ENCODE data around the gene NRXN2.

DNA sequence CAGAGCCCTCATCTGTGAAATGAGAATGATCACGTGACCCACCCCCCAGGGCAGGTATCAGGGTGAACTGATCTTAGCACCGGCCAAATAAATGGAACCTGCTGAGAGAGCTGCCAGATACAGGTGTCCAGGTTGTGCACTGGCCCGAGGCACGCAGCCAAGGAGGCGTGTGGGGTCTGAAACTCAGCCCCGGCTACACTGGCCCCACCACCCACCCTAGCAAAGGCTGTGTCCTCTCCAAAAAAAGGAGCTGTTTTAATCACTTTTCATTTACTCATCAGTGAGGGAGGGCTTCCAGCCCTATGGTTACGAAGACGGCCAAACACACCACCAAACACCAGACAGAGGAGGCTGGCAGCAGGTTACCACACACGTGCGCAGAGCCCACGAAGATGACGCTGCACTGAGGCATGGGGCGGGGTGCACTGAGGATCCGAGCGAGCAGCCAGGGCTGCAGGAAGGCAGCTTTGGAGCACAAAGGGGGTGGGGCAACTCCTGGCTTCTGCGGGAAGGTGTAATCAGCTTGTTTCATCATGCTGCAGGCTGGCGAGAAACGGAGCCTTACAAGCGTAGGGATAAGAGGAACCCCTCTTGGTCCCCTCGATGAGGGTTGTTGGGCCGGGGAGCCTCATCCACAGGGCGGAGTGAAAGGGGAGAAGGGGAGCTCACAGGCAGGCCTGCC is 151.4 kb downstream of the NRXN2 start:
- TF ChIP-seq CTCF (IDR thresholded peaks at IDR 0.05; ENCODE audit: extremely low read depth in 1 of 2, insufficient read depth in 1 of 2, low read depth in 1 of 2, low read length in 2 of 2) (no peak), POLR2A (IDR thresholded peaks at IDR 0.05; ENCODE audit: low read depth, low read length) (no peak), MYC (IDR thresholded peaks at IDR 0.05; ENCODE audit: low read depth, low read length) (no peak), EZH2 (IDR thresholded peaks at IDR 0.05; ENCODE audit: borderline replicate concordance, low read depth, low read length, severe bottlenecking) (no peak), MAX (IDR thresholded peaks at IDR 0.05; ENCODE audit: insufficient read depth, insufficient read length) (no peak), POLR2AphosphoS5 (IDR thresholded peaks at IDR 0.05; ENCODE audit: insufficient read depth, low read depth, low read length) (no peak)

All from endothelial cell of umbilical vein (primary cell).